Neural progenitor cell (in vitro differentiated cells): Measurements from ENCODE around the gene ACVR1. TPM values are rescaled to one million over a fixed set of nuclear protein-coding genes. Genes with fewer than 3 reads are reported as not detected.

Experiments
- DNase-seq: peaks from one replicate; pipeline ENCODE4 v3.0.0-alpha.2; 2016; ENCODE audit warnings: low spot score
- H2AFZ ChIP-seq: fragments of 200-600 bp; sonication (generic); replicated peaks from 2 replicates; pipeline ENCODE4 v1.6.1; 2016; ENCODE audit warnings: antibody characterized with exemption
- H3F3A ChIP-seq: fragments of 200-600 bp; sonication (generic); 2 replicates; pipeline ENCODE4 v1.6.1; 2016; ENCODE audit warnings: antibody characterized with exemption, low read depth
- H3K27ac ChIP-seq: fragments of 200-600 bp; sonication (generic); 2 replicates; pipeline ENCODE4 v1.5.1; 2016; ENCODE audit warnings: mild to moderate bottlenecking
- H3K27me3 ChIP-seq: fragments of 200-600 bp; sonication (generic); 2 replicates; pipeline ENCODE4 v1.6.1; 2016; ENCODE audit warnings: mild to moderate bottlenecking, moderate library complexity
- H3K36me3 ChIP-seq: fragments of 200-600 bp; sonication (generic); 2 replicates; pipeline ENCODE4 v1.5.1; 2016
- H3K4me1 ChIP-seq: fragments of 200-600 bp; sonication (generic); 2 replicates; pipeline ENCODE4 v1.6.1; 2016; ENCODE audit warnings: mixed run types
- H3K4me2 ChIP-seq: fragments of 200-600 bp; sonication (generic); 2 replicates; pipeline ENCODE4 v1.6.1; 2016
- H3K4me3 ChIP-seq: fragments of 200-600 bp; sonication (generic); 2 replicates; pipeline ENCODE4 v1.5.1; 2016
- H3K79me2 ChIP-seq: fragments of 200-600 bp; sonication (generic); 2 replicates; pipeline ENCODE4 v1.6.1; 2016; ENCODE audit warnings: low read depth
- H3K9ac ChIP-seq: fragments of 200-600 bp; sonication (generic); 2 replicates; pipeline ENCODE4 v1.6.1; 2016
- H3K9me3 ChIP-seq: fragments of 200-600 bp; sonication (generic); 2 replicates; pipeline ENCODE4 v1.5.1; 2016; ENCODE audit warnings: low read depth
- H4K20me1 ChIP-seq: fragments of 200-600 bp; sonication (generic); 2 replicates; pipeline ENCODE4 v1.6.1; 2016; ENCODE audit warnings: low read depth
- H3K27ac Mint-ChIP-seq: 3 replicates; pipeline ENCODE4 v1.8.0; 2021; ENCODE audit warnings: mixed read lengths
- H3K27me3 Mint-ChIP-seq: 2 replicates; pipeline ENCODE4 v1.8.0; 2022; ENCODE audit warnings: low read depth, mild to moderate bottlenecking, inconsistent platforms, moderate library complexity, mixed read lengths; ENCODE audit not compliant: insufficient read depth
- H3K36me3 Mint-ChIP-seq: 3 replicates; pipeline ENCODE4 v1.8.0; 2021; ENCODE audit warnings: mixed read lengths
- H3K4me1 Mint-ChIP-seq: 3 replicates; pipeline ENCODE4 v1.8.0; 2021; ENCODE audit warnings: mixed read lengths
- H3K4me3 Mint-ChIP-seq: 3 replicates; pipeline ENCODE4 v1.8.0; 2021; ENCODE audit warnings: mild to moderate bottlenecking, moderate library complexity, mixed read lengths
- H3K9me3 Mint-ChIP-seq: 3 replicates; pipeline ENCODE4 v1.8.0; 2020; ENCODE audit warnings: mixed read lengths
- EZH2 ChIP-seq: fragments of 200-600 bp; sonication (generic); IDR thresholded peaks from 2 replicates; pipeline ENCODE4 v1.6.1; 2017; ENCODE audit warnings: antibody characterized with exemption, mild to moderate bottlenecking, moderate library complexity
- EZH2phosphoT487 ChIP-seq: fragments of 200-600 bp; sonication (generic); IDR thresholded peaks from 2 replicates; pipeline ENCODE4 v1.6.1; 2017; ENCODE audit warnings: antibody characterized with exemption
- total RNA-seq: library from RNA; depleted of rRNA; stranded (reverse); fragments of >200 nt; gene quantifications from 2 replicates; pipeline ENCODE4 v1.2.3, GENCODE V29; 2015; ENCODE audit warnings: low replicate concordance
- TF ChIP-seq, protein P1 (sequence below): fragments of 200-600 bp; sonication (generic); IDR thresholded peaks from 2 replicates; pipeline ENCODE4 v1.5.1; 2017; ENCODE audit warnings: antibody characterized with exemption, mild to moderate bottlenecking

The ACVR1 gene
- total RNA-seq, 1 donor from 2014 or later = 14.0 TPM

DNA sequence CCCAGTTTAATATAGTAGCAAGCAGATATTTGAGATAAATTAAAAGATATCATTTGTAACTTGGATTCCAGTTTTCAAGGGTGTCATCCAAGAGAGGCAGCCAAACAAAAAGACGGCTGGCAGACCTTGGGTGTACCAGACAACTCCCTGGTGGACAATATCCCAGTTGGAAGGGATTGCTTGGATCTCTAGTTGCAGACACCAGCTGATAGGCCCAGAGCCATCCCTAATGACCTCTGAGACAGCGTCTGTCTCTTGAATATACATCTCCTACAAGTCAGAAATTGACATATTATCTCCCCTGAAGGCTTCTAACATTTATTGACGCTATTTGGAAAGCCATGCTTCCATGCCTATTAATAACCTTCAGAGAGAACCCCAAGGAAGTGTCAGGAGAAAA is 67.7 kb downstream of the ACVR1 start:
- H3K4me1 ChIP-seq = no peaks in the 10 kb centered on the region
- DNase-seq = no peak
- H3K9ac ChIP-seq = no peak overlapping the region
- Mint-ChIP-seq H3K36me3 (peaks cover 7% of the 10 kb centered on the region), H3K27me3 (no peaks in the 10 kb centered on the region), H3K4me1 (peaks cover 3% of the 10 kb centered on the region), H3K27ac (no peak overlapping the region), H3K4me3 (no peak overlapping the region), H3K9me3 (no peaks in the 10 kb centered on the region)
- H3K79me2 ChIP-seq = no peaks in the 10 kb centered on the region
- no peaks in the 10 kb centered on the region for H3K9me3 ChIP-seq
- TF ChIP-seq EZH2 (no peak), EZH2phosphoT487 (no peak)
- TF ChIP-seq, protein P1, sequence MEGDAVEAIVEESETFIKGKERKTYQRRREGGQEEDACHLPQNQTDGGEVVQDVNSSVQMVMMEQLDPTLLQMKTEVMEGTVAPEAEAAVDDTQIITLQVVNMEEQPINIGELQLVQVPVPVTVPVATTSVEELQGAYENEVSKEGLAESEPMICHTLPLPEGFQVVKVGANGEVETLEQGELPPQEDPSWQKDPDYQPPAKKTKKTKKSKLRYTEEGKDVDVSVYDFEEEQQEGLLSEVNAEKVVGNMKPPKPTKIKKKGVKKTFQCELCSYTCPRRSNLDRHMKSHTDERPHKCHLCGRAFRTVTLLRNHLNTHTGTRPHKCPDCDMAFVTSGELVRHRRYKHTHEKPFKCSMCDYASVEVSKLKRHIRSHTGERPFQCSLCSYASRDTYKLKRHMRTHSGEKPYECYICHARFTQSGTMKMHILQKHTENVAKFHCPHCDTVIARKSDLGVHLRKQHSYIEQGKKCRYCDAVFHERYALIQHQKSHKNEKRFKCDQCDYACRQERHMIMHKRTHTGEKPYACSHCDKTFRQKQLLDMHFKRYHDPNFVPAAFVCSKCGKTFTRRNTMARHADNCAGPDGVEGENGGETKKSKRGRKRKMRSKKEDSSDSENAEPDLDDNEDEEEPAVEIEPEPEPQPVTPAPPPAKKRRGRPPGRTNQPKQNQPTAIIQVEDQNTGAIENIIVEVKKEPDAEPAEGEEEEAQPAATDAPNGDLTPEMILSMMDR = no peak
- H3K4me2 ChIP-seq = no peak overlapping the region
- H3F3A ChIP-seq = no peaks in the 10 kb centered on the region
- H4K20me1 ChIP-seq = no peaks in the 10 kb centered on the region
- H3K27ac ChIP-seq = no peak overlapping the region
- no peaks in the 10 kb centered on the region for H3K36me3 ChIP-seq
- no peak overlapping the region for H2AFZ ChIP-seq
- H3K4me3 ChIP-seq = no peak overlapping the region
- no peaks in the 10 kb centered on the region for H3K27me3 ChIP-seq

DNA sequence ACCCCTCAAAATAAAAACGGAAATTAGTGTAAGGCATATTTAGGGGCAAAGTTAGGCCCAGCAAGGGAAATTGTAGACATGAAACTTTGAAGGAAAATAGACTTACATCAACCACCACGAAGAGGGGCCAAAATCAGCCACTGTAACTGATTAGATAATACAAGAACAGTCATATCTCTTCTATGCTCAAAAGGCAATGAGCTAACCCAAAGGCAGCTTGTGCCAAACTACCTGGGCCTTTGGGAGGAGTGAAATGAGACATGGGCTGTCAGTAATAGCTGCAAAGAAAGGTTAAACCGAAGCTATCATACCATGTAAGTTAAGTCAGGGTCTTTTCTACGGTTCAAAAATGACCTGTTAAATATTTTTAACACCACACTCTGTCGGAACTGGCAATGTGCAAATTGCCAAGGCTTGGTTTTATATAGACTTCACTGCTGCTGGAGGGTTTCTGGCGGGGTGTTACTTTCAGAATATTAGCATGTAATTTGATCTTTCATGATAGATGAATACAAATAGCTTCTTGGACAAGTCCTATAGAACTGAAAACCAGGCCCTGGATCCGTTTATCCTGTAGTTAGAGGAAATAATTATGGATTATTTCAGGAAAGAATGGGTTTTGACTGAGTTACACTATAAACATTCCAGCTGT is 69.6 kb downstream of the ACVR1 start:
- Mint-ChIP-seq H3K4me3 (no peak overlapping the region), H3K4me1 (peaks cover 3% of the 10 kb centered on the region), H3K27me3 (no peaks in the 10 kb centered on the region), H3K9me3 (no peaks in the 10 kb centered on the region), H3K36me3 (peaks cover 7% of the 10 kb centered on the region), H3K27ac (no peak overlapping the region)
- Histone ChIP-seq H2AFZ (no peak overlapping the region), H3K36me3 (no peaks in the 10 kb centered on the region), H3K27me3 (no peaks in the 10 kb centered on the region), H4K20me1 (no peaks in the 10 kb centered on the region), H3K79me2 (no peaks in the 10 kb centered on the region), H3K4me3 (no peak overlapping the region), H3K4me1 (no peaks in the 10 kb centered on the region), H3K9me3 (no peaks in the 10 kb centered on the region), H3K4me2 (no peak overlapping the region), H3K9ac (no peak overlapping the region), H3K27ac (no peak overlapping the region), H3F3A (no peaks in the 10 kb centered on the region)
- DNase-seq = no peak
- TF ChIP-seq, protein P1 = no peak
- no peak for TF ChIP-seq EZH2phosphoT487
- TF ChIP-seq EZH2 = no peak

DNA sequence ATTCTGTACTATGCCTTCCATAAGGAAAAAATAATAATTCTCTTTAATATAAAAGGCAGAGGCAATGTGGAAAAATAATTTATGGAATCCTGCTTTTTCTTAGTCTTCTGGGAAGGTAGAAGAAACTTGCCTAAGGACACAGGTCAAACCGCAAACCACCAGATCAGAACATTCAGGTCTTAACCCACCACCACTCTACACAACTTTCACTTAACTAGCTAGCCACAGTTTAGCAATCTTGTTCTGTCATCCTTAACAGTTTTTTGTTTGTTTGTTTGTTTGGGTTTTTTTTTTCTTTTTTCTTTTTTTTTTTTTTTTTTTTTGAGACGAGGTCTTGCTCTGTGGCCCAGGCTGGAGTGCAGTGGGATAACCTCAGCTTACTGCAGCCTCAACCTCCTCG is 70.6 kb downstream of the ACVR1 start:
- Mint-ChIP-seq H3K27me3 (no peaks in the 10 kb centered on the region), H3K36me3 (peaks cover 5% of the 10 kb centered on the region), H3K27ac (no peak overlapping the region), H3K4me1 (peaks cover 3% of the 10 kb centered on the region), H3K9me3 (no peaks in the 10 kb centered on the region), H3K4me3 (no peak overlapping the region)
- Histone ChIP-seq H3K79me2 (no peaks in the 10 kb centered on the region), H3K4me3 (no peak overlapping the region), H3K9me3 (no peaks in the 10 kb centered on the region), H3K4me1 (no peaks in the 10 kb centered on the region), H3K36me3 (no peaks in the 10 kb centered on the region), H4K20me1 (no peaks in the 10 kb centered on the region), H3F3A (no peaks in the 10 kb centered on the region), H3K4me2 (no peak overlapping the region), H3K27ac (no peak overlapping the region), H3K27me3 (no peaks in the 10 kb centered on the region), H2AFZ (no peak overlapping the region), H3K9ac (no peak overlapping the region)
- no peak for TF ChIP-seq EZH2
- no peak for TF ChIP-seq EZH2phosphoT487
- TF ChIP-seq, protein P1 = no peak
- no peak for DNase-seq
